ENCODE measurements around the gene FDX1. TPM values are rescaled to one million over a fixed set of nuclear protein-coding genes. Genes with fewer than 3 reads are reported as not detected.

The FDX1 gene
- total RNA-seq, 4 donors from 2014 or later = 10.7 to 20.9 (median 11.9) TPM

- no peak for DNase-seq (ENCODE audit: low spot score)
- no peak for TF ChIP-seq CTCF (IDR thresholded peaks at IDR 0.05)
- ATAC-seq (ENCODE audit: low FRiP score) = no peak
Measured at GRCh38 chr11:110433393-110434333, 3.9 kb downstream of the FDX1 start.

GRCh38 chr11:110434952-110435779, 5.4 kb downstream of the FDX1 start:
- no peak for TF ChIP-seq CTCF (IDR thresholded peaks at IDR 0.05)
- ATAC-seq (ENCODE audit: low FRiP score) (no peak), DNase-seq (ENCODE audit: low spot score) (no peak)

- ATAC-seq (ENCODE audit: low FRiP score) = no peak
- DNase-seq (ENCODE audit: low spot score) = no peak
- no peak for TF ChIP-seq CTCF (IDR thresholded peaks at IDR 0.05)
Measured at GRCh38 chr11:110435780-110436717, 6.3 kb downstream of the FDX1 start.

GRCh38 chr11:110438017-110438416, 8.3 kb downstream of the FDX1 start:
- no peak for DNase-seq (ENCODE audit: low spot score)
- no peak for ATAC-seq (ENCODE audit: low FRiP score)
- no peak for TF ChIP-seq CTCF (IDR thresholded peaks at IDR 0.05)

- DNase-seq (ENCODE audit: low spot score) (no peak), ATAC-seq (ENCODE audit: low FRiP score) (no peak)
- TF ChIP-seq CTCF (IDR thresholded peaks at IDR 0.05) = no peak
Measured at GRCh38 chr11:110445437-110445836, 15.7 kb downstream of the FDX1 start.

- ATAC-seq (ENCODE audit: low FRiP score) (no peak), DNase-seq (ENCODE audit: low spot score) (no peak)
- TF ChIP-seq CTCF (IDR thresholded peaks at IDR 0.05) = no peak
Measured at GRCh38 chr11:110446061-110446460, 16.3 kb downstream of the FDX1 start.

All from omental fat pad (tissue), 4 donors.